OCI-M1 (cell line): Measurements from ENCODE around the gene SPI1.
"Not testable (repeated sequence)": the region's sequence is repeated elsewhere in the genome, so short reads cannot be mapped to it uniquely, and the experiment has no call there.

ENCODE experiments used
- DNase-seq: peaks from one replicate; lab custom pipeline; 2025; lab: John Stamatoyannopoulos, UW

The SPI1 gene

GRCh38 chr11:47340010-47340409 is 38.3 kb downstream of the SPI1 start:
- DNase-seq, result no peak

GRCh38 chr11:47338396-47339241 is 39.7 kb downstream of the SPI1 start:
- no peak for DNase-seq

GRCh38 chr11:47337229-47337924 is 41.0 kb downstream of the SPI1 start:
- no peak for DNase-seq

- DNase-seq, result no peak
These were observed 41.8 kb downstream of the SPI1 start for GRCh38 chr11:47336595-47336994.

DNA sequence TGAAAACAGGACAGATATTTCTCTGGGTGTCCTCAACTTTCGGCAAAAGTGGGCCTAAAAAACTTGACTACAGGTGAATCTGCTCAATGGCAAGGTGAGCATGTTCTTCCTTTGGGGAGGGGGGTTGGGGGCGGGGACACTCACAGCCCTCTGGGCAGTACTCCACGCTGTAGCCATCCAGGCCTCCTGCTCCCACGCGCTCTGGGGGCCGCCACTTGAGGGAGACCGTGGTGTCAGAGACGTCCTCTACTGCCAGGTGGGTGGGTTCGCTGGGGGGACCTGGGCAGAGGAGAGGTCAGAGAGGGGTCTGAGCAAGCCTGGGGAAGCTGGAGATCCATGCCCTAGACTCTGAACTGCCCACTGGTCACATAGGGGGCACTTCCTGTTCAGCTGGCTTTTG is 42.6 kb downstream of the SPI1 start:
- no peak for DNase-seq

DNA sequence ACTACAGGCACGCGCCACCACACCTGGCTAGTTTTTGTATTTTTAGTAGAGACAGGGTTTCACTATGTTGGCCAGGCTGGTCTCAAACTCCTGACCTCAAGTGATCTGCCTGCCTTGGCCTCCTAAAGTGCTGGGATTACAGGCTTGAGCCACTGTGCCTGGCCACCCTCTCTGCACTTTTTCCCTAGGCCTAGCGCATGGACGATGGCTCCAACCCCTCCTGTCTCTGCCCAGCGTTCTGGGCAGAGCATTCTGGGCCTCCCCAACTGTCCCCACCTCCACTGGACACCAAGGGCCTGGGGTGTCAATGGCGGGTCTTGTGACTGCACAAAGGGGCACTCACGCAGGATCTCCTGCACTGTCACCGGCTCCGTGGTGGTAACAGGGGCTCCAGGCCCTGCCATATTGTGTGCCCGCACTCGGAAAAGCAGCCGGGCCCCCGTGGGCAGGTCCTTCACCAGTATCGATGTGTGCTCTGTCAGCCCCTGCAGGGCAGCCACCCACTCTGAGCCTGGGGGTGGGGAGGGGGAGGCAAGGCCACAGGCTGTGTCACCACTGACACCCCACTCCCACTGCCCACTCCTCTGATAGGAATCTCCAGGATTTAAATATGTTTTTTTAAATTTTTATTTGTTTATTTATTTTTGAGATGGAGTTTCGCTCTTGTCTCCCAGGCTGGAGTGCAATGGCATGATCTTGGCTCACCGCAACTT is 43.5 kb downstream of the SPI1 start:
- DNase-seq, result not testable (repeated sequence)

- no peak for DNase-seq
These were observed 44.4 kb downstream of the SPI1 start for GRCh38 chr11:47333886-47334443.

DNA sequence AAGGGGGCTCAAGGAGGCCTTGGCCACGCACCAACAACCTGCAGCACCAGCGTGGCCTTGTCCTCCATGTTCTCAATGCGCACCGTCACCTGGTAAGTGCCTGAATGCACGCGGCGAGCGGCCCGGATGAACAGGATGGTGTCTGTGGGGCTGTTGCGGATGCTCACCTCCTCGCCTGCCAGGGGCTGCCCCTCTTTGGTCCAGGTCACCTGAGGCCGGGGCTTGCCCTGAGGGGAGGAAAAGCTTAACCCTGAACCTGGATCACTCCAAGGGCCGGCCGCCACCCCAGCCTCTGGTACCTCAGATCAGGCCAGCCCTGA is 44.9 kb downstream of the SPI1 start:
- no peak for DNase-seq

DNA sequence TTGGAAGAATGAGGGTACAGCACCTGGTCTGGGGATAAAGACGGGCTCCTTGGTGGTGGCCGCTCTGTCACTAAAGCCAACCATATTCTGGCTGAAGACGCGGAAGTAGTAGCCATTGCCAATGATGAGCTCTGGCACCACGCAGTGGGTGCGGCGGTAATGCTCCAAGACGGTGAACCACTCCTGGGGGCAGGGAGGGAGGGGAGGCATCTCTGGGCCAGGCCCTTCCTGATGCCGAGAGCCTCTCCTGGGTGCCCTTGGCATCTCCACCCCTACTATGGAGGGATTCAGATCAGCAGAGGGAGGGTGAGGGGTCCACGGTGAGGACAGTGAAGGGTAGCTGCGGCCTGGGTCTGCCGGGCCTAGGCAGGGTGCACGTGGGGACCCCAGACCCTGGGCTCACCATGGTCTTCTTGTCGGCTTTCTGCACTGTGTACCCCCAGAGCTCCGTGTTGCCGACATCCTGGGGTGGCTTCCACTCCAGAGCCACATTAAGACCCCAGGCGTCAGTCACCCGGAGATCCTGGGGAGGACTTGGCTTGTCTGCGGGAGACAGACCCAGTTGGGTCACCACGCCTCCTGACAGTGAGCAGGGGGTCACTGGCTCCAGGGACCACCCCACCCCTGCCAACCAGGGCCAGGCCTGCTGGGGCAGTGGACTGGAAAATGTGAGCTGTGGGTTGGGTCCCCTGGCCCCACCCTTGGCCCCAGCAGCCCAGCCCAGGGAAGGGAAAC is 45.4 kb downstream of the SPI1 start:
- no peak for DNase-seq

- DNase-seq, result no peak
These were observed 46.0 kb downstream of the SPI1 start for GRCh38 chr11:47332303-47332711.

DNA sequence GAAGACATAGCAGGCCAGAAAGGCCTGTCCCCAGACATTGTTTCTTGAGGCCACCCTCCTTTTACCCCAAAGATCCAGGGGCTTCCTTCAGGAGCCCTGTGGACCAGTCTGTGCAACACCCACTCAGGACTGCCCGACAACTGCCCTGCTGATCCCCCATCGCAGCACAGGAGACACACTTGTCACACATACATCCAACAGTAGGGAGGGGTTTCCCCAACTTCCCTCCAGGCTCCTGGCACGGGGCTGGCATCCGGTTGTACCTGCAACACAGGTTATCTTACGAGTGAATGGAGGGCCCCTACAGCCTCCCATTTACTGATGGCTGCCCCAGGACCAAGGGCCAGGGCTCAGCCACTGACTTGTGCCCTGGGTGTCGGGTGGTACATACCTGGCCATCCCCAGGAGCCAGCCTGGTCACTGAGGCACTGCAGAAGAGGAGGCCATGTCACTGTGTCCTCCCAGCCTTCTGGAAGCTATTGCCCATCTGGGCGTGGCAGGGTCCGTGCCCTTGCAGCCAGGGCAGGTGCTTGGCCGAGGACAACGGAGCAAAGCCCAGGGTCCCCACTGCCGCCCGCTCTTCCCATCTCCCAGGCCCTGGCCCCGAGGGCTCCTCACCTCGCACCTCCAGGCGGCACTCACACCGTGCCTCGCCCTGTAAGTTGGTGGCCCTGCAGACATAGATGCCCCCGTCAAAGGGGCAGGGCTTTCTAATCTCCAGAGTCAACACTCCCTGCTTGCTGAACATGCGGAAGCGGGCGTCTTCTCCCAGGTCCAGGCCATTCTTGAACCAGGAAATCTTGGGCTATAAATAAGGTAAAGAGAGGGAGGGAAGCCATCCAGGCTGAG is 46.7 kb downstream of the SPI1 start:
- DNase-seq, result no peak

DNA sequence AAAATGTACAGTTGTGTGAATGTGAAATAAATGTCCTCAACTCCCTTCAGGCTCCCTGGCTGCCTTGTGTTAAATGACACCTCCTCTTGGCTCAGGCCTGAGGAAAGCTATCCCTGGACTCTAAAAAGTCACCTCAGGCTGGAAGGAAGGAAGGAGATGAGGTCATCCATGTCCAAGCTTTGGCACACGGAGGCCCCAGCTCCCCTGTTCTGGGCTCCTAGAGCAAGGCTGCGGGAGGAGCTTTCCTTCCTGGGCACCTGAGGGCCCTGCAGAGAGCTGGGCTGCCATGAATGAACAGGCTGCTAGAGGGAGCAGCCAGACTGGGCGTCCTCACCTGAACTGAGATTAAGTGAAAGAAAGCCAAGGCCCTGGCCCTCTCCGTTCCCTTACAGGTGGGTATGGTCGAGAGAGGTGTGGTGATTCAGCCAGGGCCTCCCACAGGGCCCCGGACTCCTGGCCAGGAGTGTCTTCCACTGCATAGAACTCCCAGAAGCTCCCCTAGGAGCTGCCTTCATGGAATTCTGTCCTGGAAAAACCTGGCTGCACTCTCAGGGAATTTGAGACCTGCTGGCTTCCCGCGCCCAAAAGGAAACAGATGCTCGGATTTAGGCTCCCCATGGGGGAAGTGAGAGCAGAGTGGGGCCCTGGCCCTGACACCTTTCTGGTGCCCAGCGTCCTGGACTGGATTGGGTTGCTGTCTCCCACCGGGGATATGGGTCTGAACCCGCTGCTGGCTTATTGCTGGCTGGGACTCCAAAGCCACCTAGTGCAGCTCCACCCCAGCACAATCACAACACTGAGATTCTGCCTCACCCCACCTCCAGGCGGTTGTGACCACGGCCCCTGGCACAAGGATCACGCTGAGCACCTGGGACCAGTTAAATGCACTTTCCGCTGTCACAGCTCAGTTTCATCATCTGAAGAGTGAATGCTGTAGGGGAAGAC is 48.1 kb downstream of the SPI1 start:
- no peak for DNase-seq

GRCh38 chr11:47329431-47329986 is 48.8 kb downstream of the SPI1 start:
- DNase-seq, result no peak

DNA sequence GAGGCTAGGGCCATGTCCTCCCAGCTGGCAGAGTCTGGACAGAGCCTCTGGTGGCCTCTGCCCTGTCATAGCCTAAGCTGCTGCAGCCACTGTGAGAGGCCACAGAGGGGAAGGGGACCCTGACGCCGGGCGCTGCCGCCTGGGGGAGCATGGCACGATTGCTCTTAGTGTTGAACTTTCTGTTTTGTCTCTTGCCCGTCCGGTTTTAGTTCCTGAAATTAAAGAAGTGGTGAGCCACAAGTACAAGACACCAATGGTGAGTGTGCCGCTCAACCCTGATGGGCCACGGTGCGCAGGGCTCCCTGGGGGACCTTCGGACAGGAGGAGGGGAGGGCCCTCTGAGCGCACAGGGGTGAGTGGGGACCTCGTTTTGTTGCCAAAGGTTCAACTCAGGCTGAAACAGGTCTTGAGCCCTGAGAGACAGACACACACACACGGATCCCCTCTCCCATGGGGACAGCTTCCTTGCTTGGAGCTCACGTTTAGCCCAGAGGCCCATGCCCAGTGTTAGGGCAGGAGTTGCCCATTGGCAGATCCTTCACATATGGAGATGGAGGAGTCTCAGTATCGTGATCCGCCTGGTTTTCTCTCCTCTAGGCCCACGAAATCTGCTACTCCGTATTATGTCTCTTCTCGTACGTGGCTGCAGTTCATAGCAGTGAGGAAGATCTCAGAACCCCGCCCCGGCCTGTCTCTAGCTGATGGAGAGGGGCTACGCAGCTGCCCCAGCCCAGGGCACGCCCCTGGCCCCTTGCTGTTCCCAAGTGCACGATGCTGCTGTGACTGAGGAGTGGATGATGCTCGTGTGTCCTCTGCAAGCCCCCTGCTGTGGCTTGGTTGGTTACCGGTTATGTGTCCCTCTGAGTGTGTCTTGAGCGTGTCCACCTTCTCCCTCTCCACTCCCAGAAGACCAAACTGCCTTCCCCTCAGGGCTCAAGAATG is 49.6 kb downstream of the SPI1 start:
- DNase-seq, result no peak

DNA sequence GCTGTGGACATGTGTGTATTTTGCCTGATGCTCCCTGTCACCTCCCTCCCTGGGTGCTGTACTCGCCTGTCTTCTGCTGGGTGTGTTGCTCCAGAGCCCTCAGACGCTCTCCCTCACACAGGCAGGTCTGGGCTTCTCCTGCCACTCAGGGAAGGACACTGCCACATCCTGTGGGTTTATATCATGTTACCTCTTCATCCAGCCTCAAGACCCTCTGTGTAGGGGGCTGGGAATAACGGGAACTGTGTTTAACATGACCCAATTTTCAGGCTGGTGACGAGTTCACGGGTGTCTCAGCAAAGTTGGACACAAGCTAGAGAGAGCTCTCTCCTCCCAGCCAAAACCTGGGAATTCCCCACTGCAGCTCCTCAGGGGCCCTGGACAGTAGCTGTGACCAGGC is 50.4 kb downstream of the SPI1 start:
- no peak for DNase-seq

DNA sequence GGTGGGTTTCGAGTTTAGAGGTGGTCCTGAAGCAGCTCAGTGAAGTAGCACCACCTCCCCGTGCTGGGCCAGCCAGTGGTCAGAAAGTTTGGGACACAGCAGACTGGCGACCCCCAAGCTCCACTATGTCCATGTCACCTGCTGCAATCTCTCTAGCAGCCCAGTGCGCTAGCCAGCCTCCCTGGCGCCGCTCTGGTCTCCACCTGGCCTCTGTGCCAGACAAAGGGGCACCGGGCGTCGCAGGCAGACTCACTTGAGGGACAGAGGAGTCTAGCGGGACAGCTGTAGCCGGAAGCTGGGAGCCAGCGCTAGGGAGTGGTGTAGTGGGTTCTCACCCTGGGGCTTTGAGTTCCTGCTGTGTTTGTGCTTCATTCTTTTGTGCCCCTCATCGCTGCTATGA is 51.3 kb downstream of the SPI1 start:
- DNase-seq, result no peak

GRCh38 chr11:47326198-47326597 is 52.1 kb downstream of the SPI1 start:
- no peak for DNase-seq

GRCh38 chr11:47325271-47326041 is 52.9 kb downstream of the SPI1 start:
- no peak for DNase-seq
